Panc1 (cell line): ENCODE data around the gene LENEP. TPM values are rescaled to one million over a fixed set of nuclear protein-coding genes. Genes with fewer than 3 reads are reported as not detected.

ENCODE experiments used
- ATAC-seq: fragments of 200-7000 bp; cut with Tn5 transposase; 2 replicates; pipeline ENCODE4 v1.9.1; 2020; ENCODE audit warnings: mild to moderate bottlenecking, moderate library complexity
- BruUV-seq: library from RNA; stranded (reverse); fragments of 400-500 nt; replicated peaks from 2 replicates; lab custom pipeline; 2021; lab: Mats Ljungman, UMichigan
- CTCF ChIA-PET: fragments of 300-600 bp; sonication (Branson Sonifier 250); formaldehyde crosslinking; loops from one replicate; lab custom pipeline; 2022; ENCODE audit warnings: antibody characterized with exemption; lab: Charles Lee
- POLR2A ChIA-PET: fragments of 300-600 bp; sonication (Branson Sonifier 250); formaldehyde crosslinking; loops from one replicate; lab custom pipeline; 2022; ENCODE audit warnings: antibody characterized with exemption; lab: Charles Lee
- DNase-seq: peaks from one replicate; pipeline ENCODE4 v3.0.0-alpha.2; 2010; ENCODE audit warnings: low read depth, low spot score
- H3K27ac ChIP-seq: 2 replicates; pipeline ENCODE4 v1.5.1; 2011; ENCODE audit warnings: mild to moderate bottlenecking, low read length, inconsistent platforms
- H3K27me3 ChIP-seq: fragments of 200-500 bp; sonication (Bioruptor generic); 2 replicates; pipeline ENCODE4 v1.6.0; 2014; ENCODE audit warnings: low read length, inconsistent platforms; ENCODE audit not compliant: control insufficient read depth, insufficient read depth
- H3K36me3 ChIP-seq: fragments of 200-500 bp; sonication (Bioruptor generic); 2 replicates; pipeline ENCODE4 v1.5.1; 2014; ENCODE audit warnings: inconsistent platforms, mild to moderate bottlenecking, low read length, moderate library complexity; ENCODE audit not compliant: control insufficient read depth, insufficient read depth
- H3K4me1 ChIP-seq: 2 replicates; pipeline ENCODE4 v1.5.1; 2011; ENCODE audit warnings: inconsistent platforms, mild to moderate bottlenecking, low read length, moderate library complexity; ENCODE audit not compliant: control insufficient read depth, insufficient read depth
- H3K4me3 ChIP-seq, 2 experiments: 2 replicates each; pipeline ENCODE4 v1.5.1; 2011 to 2012; ENCODE audit warnings: low read depth in 2 of 2, low read length in 2 of 2, mild to moderate bottlenecking in 2 of 2, inconsistent platforms in 1 of 2, moderate library complexity in 1 of 2
- H3K9me3 ChIP-seq: fragments of 200-500 bp; sonication (Bioruptor generic); 2 replicates; pipeline ENCODE4 v1.5.1; 2014; ENCODE audit warnings: low read depth, mild to moderate bottlenecking, inconsistent platforms, low read length, moderate library complexity; ENCODE audit not compliant: control insufficient read depth, insufficient read depth
- POLR2AphosphoS5 ChIP-seq: IDR thresholded peaks from 2 replicates; pipeline ENCODE4 v1.6.1; 2012; ENCODE audit warnings: mild to moderate bottlenecking, low read depth, low read length, moderate library complexity
- SIN3A ChIP-seq: IDR thresholded peaks from 2 replicates; pipeline ENCODE4 v1.6.1; 2012; ENCODE audit warnings: low read depth, mild to moderate bottlenecking, low read length, moderate library complexity, borderline replicate concordance; ENCODE audit not compliant: insufficient read depth
- TCF7L2 ChIP-seq: IDR thresholded peaks from 2 replicates; pipeline ENCODE4 v1.6.1; 2011; ENCODE audit warnings: mild to moderate bottlenecking, low read depth, low read length, inconsistent platforms
- in situ Hi-C: cut with HindIII; loops from 2 replicates; pipeline ENCODE4 v1.10.0; 2016; ENCODE audit warnings: low sequenced_read_pairs, low pct_unique_long_range_greater_than_20kb
- intact Hi-C: fragments of 100-400 bp; cut with micrococcal nuclease; formaldehyde crosslinking; loops from one replicate; pipeline ENCODE4 v1.10.0; 2022; ENCODE audit not compliant: unreplicated experiment
- total RNA-seq: library from RNA; stranded (reverse); gene quantifications from one replicate; pipeline ENCODE4 v1.2.1, GENCODE V29; 2021; ENCODE audit not compliant: unreplicated experiment
- TF ChIP-seq, protein P1 (sequence below): fragments of 450-650 bp; IDR thresholded peaks from 2 replicates; pipeline ENCODE4 v1.5.1; 2017; ENCODE audit warnings: mild to moderate bottlenecking
- TF ChIP-seq, protein P2 (sequence below), 2 experiments: IDR thresholded peaks; 2 replicates each; pipeline ENCODE4 v1.6.1; 2011 to 2012; ENCODE audit warnings: low read depth in 2 of 2, control low read depth in 1 of 2, low read length in 1 of 2, mild to moderate bottlenecking in 1 of 2, moderate library complexity in 1 of 2; ENCODE audit not compliant: insufficient read depth in 1 of 2

Gene LENEP
- total RNA-seq, 1 experiment from 2014 or later: 0.67 TPM

DNA sequence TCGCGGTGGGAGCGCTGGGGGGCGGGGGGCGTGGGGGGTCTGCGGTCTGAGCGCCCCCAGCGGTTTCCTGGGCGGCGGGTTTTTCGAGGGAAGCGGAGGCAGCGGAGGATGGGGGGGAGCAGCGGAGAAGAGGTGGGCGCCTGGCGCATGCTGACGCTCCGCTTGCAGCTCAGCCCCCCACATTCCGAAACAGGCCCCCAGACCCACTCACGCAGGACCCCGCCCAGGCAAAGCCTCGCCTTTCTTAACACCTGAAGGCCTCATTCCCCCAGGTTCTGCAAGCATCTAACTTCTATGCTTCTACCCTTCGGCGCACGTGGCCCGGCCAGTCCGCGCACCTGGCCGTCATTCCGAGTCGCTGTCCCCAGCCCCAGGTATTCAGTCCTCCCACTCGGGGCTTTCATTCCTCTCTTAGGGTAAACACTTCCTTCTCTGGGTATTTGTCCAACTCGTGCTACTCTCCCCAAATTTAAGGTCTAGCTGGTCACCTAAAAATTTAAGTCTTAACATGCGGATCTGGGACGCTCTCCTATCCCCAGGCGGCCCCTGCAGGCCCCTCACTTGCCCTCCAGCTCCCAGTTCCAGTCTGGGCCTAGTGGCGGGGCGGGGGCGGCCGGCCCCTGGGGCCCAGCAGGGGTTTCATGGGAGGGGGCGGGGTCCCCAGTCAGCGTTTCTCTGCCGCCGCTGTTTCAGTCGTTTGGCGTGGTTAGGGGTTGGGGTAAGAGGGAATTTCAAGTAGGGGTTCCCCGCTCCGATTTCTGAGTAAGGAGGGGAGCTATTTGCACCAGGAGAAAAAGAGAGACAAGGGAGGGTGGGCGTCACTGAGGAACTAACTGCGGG, 6.4 kb downstream of the LENEP start:
- in situ Hi-C loops (no loop called here), intact Hi-C loops (loop anchor here (5.0 kb wide), 1 partner anchor 272 kb away; no protein-coding TSS in a partner anchor)
- H3K4me1 ChIP-seq: peaks cover 17% of the 10 kb centered on the region
- no TSS peak for BruUV-seq
- ChIA-PET CTCF (interaction anchor here (0.6 to 1.3 kb wide), 2 partner anchors 16 to 53 kb away, joined by 3 to 5 read pairs; partner anchors contain the start of gene FLAD1), POLR2A (interaction anchor here (0.6 to 1.0 kb wide), 2 partner anchors 17 to 208 kb away, joined by 3 to 10 read pairs; partner anchors contain the start of gene FLAD1)
- no peak for TF ChIP-seq SIN3A
- TF ChIP-seq, protein P1, sequence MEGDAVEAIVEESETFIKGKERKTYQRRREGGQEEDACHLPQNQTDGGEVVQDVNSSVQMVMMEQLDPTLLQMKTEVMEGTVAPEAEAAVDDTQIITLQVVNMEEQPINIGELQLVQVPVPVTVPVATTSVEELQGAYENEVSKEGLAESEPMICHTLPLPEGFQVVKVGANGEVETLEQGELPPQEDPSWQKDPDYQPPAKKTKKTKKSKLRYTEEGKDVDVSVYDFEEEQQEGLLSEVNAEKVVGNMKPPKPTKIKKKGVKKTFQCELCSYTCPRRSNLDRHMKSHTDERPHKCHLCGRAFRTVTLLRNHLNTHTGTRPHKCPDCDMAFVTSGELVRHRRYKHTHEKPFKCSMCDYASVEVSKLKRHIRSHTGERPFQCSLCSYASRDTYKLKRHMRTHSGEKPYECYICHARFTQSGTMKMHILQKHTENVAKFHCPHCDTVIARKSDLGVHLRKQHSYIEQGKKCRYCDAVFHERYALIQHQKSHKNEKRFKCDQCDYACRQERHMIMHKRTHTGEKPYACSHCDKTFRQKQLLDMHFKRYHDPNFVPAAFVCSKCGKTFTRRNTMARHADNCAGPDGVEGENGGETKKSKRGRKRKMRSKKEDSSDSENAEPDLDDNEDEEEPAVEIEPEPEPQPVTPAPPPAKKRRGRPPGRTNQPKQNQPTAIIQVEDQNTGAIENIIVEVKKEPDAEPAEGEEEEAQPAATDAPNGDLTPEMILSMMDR: 0 out of 2 replicates have a peak, but pooled peaks have one; percentile 43
- no peaks in the 10 kb centered on the region for H3K9me3 ChIP-seq
- H3K27me3 ChIP-seq: no peaks in the 10 kb centered on the region
- DNase-seq (no peak), ATAC-seq (no peak)
- peaks cover 3% of the 10 kb centered on the region; the same call in 1 of the 2 replicates for H3K36me3 ChIP-seq
- peak overlapping the region; percentile 79 for H3K27ac ChIP-seq
- peak overlapping the region; percentile 69 to 74 for H3K4me3 ChIP-seq

DNA sequence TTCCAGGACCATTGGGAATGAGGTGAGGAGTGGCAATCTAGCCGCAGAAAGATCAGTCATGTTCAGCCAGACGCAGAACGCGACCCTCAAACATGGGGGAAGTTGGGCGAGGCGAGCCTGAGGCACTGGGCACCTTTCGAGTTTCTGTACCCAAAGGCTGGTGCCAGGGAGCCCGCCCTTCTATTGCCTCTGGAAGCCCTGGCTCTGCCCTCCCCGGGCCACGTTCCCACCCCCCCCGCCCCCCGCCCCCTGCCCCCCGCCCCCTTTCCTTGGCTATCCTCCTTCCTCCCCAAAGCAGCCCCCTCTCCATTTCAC, 7.0 kb downstream of the LENEP start:
- in situ Hi-C loops: no loop called here
- TF ChIP-seq, protein P2, sequence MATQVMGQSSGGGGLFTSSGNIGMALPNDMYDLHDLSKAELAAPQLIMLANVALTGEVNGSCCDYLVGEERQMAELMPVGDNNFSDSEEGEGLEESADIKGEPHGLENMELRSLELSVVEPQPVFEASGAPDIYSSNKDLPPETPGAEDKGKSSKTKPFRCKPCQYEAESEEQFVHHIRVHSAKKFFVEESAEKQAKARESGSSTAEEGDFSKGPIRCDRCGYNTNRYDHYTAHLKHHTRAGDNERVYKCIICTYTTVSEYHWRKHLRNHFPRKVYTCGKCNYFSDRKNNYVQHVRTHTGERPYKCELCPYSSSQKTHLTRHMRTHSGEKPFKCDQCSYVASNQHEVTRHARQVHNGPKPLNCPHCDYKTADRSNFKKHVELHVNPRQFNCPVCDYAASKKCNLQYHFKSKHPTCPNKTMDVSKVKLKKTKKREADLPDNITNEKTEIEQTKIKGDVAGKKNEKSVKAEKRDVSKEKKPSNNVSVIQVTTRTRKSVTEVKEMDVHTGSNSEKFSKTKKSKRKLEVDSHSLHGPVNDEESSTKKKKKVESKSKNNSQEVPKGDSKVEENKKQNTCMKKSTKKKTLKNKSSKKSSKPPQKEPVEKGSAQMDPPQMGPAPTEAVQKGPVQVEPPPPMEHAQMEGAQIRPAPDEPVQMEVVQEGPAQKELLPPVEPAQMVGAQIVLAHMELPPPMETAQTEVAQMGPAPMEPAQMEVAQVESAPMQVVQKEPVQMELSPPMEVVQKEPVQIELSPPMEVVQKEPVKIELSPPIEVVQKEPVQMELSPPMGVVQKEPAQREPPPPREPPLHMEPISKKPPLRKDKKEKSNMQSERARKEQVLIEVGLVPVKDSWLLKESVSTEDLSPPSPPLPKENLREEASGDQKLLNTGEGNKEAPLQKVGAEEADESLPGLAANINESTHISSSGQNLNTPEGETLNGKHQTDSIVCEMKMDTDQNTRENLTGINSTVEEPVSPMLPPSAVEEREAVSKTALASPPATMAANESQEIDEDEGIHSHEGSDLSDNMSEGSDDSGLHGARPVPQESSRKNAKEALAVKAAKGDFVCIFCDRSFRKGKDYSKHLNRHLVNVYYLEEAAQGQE (IDR thresholded peaks at IDR 0.05; ENCODE audit: insufficient read depth in 1 of 2, low read depth in 2 of 2, low read length in 1 of 2): no peak
- TF ChIP-seq POLR2AphosphoS5: no peak
- TF ChIP-seq, protein P1: no peak
- no peak for TF ChIP-seq TCF7L2
- no peak for TF ChIP-seq SIN3A
- no TSS peak for BruUV-seq
- DNase-seq (no peak), ATAC-seq (no peak)
- peaks cover 22% of the 10 kb centered on the region for H3K4me1 ChIP-seq
- peak overlapping the region; percentile 69 to 74 for H3K4me3 ChIP-seq
- H3K27me3 ChIP-seq: no peaks in the 10 kb centered on the region
- H3K9me3 ChIP-seq: no peaks in the 10 kb centered on the region
- intact Hi-C loops: loop anchor here (5.0 kb wide), 1 partner anchor 273 kb away; no protein-coding TSS in a partner anchor
- CTCF ChIA-PET: no interaction called here
- peaks cover 3% of the 10 kb centered on the region; the same call in 1 of the 2 replicates for H3K36me3 ChIP-seq
- H3K27ac ChIP-seq: peak overlapping the region; percentile 94
- POLR2A ChIA-PET: interaction anchor here (1.0 kb wide), 1 partner anchor 18 kb away, joined by 10 read pairs; the partner anchor contains the start of gene FLAD1
